ENCODE data around the gene ERCC6L2. TPM values are rescaled to one million over a fixed set of nuclear protein-coding genes. Genes with fewer than 3 reads are reported as not detected.

ERCC6L2 gene
- total RNA-seq, 1 donor from 2014 or later: 35.8 TPM

DNA sequence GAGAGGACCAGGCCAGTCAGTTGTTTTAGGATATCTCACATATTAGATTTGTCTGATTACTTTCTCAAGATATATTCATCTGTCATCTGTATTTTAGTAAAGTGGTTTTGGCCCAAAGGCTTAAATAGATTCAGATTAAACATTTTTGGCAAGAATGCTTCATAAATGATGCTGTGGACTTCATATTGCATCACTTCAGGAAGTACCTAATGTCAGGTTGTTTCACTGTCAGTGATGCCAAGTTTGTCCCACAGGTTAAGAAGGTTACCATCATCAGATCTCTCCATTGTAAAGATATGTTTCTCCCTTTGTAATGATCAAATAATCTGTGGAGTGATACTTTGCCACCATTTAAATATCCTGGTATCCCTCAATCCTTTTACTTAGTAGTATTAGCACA is 37.3 kb downstream of the ERCC6L2 start:
- TF ChIP-seq, protein P1, sequence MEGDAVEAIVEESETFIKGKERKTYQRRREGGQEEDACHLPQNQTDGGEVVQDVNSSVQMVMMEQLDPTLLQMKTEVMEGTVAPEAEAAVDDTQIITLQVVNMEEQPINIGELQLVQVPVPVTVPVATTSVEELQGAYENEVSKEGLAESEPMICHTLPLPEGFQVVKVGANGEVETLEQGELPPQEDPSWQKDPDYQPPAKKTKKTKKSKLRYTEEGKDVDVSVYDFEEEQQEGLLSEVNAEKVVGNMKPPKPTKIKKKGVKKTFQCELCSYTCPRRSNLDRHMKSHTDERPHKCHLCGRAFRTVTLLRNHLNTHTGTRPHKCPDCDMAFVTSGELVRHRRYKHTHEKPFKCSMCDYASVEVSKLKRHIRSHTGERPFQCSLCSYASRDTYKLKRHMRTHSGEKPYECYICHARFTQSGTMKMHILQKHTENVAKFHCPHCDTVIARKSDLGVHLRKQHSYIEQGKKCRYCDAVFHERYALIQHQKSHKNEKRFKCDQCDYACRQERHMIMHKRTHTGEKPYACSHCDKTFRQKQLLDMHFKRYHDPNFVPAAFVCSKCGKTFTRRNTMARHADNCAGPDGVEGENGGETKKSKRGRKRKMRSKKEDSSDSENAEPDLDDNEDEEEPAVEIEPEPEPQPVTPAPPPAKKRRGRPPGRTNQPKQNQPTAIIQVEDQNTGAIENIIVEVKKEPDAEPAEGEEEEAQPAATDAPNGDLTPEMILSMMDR (IDR thresholded peaks at IDR 0.05): no peak
- H3K4me1 Mint-ChIP-seq (ENCODE audit: low read depth): no peaks in the 10 kb centered on the region
- H3K9me3 Mint-ChIP-seq (ENCODE audit: low read depth): no peaks in the 10 kb centered on the region
- no peak for DNase-seq (ENCODE audit: low spot score)
- H3K27me3 Mint-ChIP-seq (ENCODE audit: low read depth): no peaks in the 10 kb centered on the region
- H3K4me3 Mint-ChIP-seq (ENCODE audit: unreplicated experiment): no peak overlapping the region
- H3K36me3 Mint-ChIP-seq (ENCODE audit: low read depth): peaks cover 8% of the 10 kb centered on the region
- no peak overlapping the region for H3K27ac Mint-ChIP-seq (ENCODE audit: unreplicated experiment)

DNA sequence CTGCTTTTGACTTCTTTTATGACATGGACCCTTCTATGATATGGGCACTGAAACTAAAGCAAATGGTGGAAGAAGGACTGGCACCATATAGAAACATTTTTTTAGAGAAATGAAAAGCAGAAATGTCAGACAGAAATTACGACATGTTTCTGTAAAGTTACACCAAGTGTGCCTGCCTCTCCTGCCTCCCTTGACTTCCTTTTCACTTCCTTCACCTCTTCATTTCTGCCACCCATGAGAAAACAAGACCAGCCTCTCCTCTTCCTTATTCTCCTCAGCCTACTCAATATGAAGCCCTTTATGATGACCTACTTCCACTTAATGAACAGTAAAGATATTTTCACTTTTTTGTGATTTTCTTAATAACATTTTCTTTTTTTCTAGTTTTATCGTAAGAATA is 44.5 kb downstream of the ERCC6L2 start:
- TF ChIP-seq, protein P1 (IDR thresholded peaks at IDR 0.05): no peak
- H3K36me3 Mint-ChIP-seq (ENCODE audit: low read depth): peaks cover 18% of the 10 kb centered on the region
- no peaks in the 10 kb centered on the region for H3K4me1 Mint-ChIP-seq (ENCODE audit: low read depth)
- no peak for DNase-seq (ENCODE audit: low spot score)
- H3K4me3 Mint-ChIP-seq (ENCODE audit: unreplicated experiment): no peak overlapping the region
- no peaks in the 10 kb centered on the region for H3K9me3 Mint-ChIP-seq (ENCODE audit: low read depth)
- H3K27me3 Mint-ChIP-seq (ENCODE audit: low read depth): no peaks in the 10 kb centered on the region
- H3K27ac Mint-ChIP-seq (ENCODE audit: unreplicated experiment): no peak overlapping the region

DNA sequence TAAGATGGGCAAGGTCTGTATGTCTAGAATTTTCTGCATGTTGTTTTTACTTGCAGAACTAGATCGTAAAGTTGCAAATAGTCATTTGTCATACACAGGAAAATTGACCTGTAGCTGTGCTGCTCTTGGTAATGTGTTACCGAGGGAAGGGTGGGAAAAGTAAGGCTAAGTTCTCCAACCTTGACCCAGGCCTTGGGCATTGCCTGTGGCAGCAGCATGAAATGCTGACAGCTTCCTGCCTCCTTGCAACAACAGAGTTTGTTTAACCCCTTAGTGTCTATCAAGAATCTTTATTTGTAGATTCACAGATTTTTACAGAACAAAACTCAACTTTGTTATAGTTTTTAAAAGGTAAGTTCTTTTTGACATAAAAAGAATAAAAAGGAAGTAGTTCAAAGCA is 48.3 kb downstream of the ERCC6L2 start:
- Mint-ChIP-seq H3K27ac (ENCODE audit: unreplicated experiment) (no peak overlapping the region), H3K9me3 (ENCODE audit: low read depth) (no peaks in the 10 kb centered on the region), H3K4me3 (ENCODE audit: unreplicated experiment) (no peak overlapping the region), H3K27me3 (ENCODE audit: low read depth) (no peaks in the 10 kb centered on the region), H3K4me1 (ENCODE audit: low read depth) (no peaks in the 10 kb centered on the region), H3K36me3 (ENCODE audit: low read depth) (peaks cover 13% of the 10 kb centered on the region)
- TF ChIP-seq, protein P1 (IDR thresholded peaks at IDR 0.05): no peak
- DNase-seq (ENCODE audit: low spot score): no peak

DNA sequence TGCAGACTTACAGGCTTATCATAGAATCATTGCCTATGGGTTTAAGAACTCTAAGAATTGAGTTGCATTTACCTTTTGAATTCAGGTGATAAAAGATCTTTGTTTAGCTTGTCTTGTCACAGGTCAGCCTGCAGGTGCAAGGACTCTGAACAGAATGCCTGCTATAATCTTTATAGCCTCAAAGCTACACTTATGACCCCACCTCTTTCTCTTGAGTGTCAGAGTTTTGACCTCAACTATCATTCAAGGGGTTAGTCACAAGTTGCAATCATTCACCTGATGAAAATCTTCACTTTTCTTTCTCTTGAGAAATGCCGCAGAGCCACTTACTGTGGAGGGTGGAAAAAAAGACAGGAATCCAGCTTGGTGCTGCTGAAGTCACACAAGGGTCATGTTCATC is 49.5 kb downstream of the ERCC6L2 start:
- no peaks in the 10 kb centered on the region for H3K9me3 Mint-ChIP-seq (ENCODE audit: low read depth)
- H3K4me3 Mint-ChIP-seq (ENCODE audit: unreplicated experiment): no peak overlapping the region
- no peaks in the 10 kb centered on the region for H3K4me1 Mint-ChIP-seq (ENCODE audit: low read depth)
- DNase-seq (ENCODE audit: low spot score): no peak
- peaks cover 15% of the 10 kb centered on the region for H3K36me3 Mint-ChIP-seq (ENCODE audit: low read depth)
- TF ChIP-seq, protein P1 (IDR thresholded peaks at IDR 0.05): no peak
- no peak overlapping the region for H3K27ac Mint-ChIP-seq (ENCODE audit: unreplicated experiment)
- no peaks in the 10 kb centered on the region for H3K27me3 Mint-ChIP-seq (ENCODE audit: low read depth)

DNA sequence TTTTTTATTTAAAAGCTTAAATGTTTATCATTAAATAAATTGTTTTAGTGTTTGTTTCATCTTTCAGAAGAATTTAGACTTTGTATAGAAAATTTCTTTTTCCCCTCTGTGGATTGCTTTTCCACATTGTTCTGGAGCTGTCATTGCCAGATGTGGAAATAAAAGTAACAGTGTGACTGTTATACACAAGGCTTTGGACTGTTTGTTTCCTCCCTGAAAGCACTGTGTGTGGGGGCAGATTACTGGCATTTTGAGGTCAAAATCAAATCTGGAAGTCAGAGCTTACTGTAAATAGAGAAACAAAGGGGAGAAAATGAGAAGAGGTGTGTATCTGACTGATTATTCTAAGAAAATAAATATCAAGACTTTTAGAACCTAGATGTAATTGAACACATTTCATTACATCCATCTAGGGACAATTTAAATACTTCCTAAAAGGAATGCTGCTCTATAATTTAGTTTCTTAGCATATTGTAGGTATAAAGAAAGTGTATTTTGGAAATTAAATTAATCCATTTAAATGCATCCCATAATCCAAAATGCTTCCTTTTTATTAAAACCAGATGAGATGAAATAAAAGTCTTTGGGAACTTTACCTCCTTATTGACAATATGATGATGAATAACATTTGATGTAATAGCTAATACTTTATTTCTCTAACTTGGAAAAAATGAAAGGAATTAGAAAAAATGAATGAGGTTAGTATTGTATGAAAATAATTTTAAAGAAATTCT is 51.9 kb downstream of the ERCC6L2 start:
- H3K4me3 Mint-ChIP-seq (ENCODE audit: unreplicated experiment): no peak overlapping the region
- no peaks in the 10 kb centered on the region for H3K4me1 Mint-ChIP-seq (ENCODE audit: low read depth)
- H3K27me3 Mint-ChIP-seq (ENCODE audit: low read depth): no peaks in the 10 kb centered on the region
- H3K9me3 Mint-ChIP-seq (ENCODE audit: low read depth): no peaks in the 10 kb centered on the region
- peaks cover 30% of the 10 kb centered on the region for H3K36me3 Mint-ChIP-seq (ENCODE audit: low read depth)
- no peak for DNase-seq (ENCODE audit: low spot score)
- H3K27ac Mint-ChIP-seq (ENCODE audit: unreplicated experiment): no peak overlapping the region
- TF ChIP-seq, protein P1 (IDR thresholded peaks at IDR 0.05): no peak

Measured in chondrocyte (in vitro differentiated cells).